GM12878 (cell line): Measurements from ENCODE around the gene HS3ST6.

Source experiments
- CTCF ChIP-seq, 3 experiments: IDR thresholded peaks in 2 of 3; conservative IDR thresholded peaks in 1 of 3; 2 replicates each; pipeline ENCODE4 v1.5.1; 2011; ENCODE audit warnings: low read depth in 3 of 3, low read length in 3 of 3, mild to moderate bottlenecking in 3 of 3, control low read depth in 2 of 3, moderate library complexity in 2 of 3, inconsistent platforms in 1 of 3, mixed read lengths in 1 of 3; ENCODE audit not compliant: control insufficient read depth in 2 of 3, insufficient read depth in 1 of 3; ENCODE audit errors: extremely low read depth in 1 of 3
- ESRRA ChIP-seq: IDR thresholded peaks from 2 replicates; pipeline ENCODE4 v1.6.1; 2012; ENCODE audit warnings: mild to moderate bottlenecking, low read length, improper control_type of control experiment
- ETV6 ChIP-seq, 2 experiments: fragments of 450-650 bp in 1 of 2; IDR thresholded peaks in 1 of 2; conservative IDR thresholded peaks in 1 of 2; 2 replicates each; pipeline ENCODE4 v1.6.1; 2014; ENCODE audit warnings: antibody characterized with exemption in 1 of 2, borderline replicate concordance in 1 of 2, low read depth in 1 of 2, mild to moderate bottlenecking in 1 of 2, moderate library complexity in 1 of 2
- EZH2 ChIP-seq: IDR thresholded peaks from 2 replicates; pipeline ENCODE4 v1.6.1; 2012; ENCODE audit warnings: low read depth, mild to moderate bottlenecking, control low read depth, inconsistent platforms, low read length, borderline replicate concordance; ENCODE audit not compliant: control insufficient read depth
- IRF3 ChIP-seq: fragments of 450-650 bp; IDR thresholded peaks from 2 replicates; pipeline ENCODE4 v1.6.1; 2014; ENCODE audit warnings: mild to moderate bottlenecking
- MAX ChIP-seq: IDR thresholded peaks from 2 replicates; pipeline ENCODE4 v1.6.1; 2012; ENCODE audit warnings: low read depth, low read length, improper control_type of control experiment
- MTA3 ChIP-seq: IDR thresholded peaks from 2 replicates; pipeline ENCODE4 v1.6.1; 2012; ENCODE audit warnings: low read length, inconsistent platforms, borderline replicate concordance
- PML ChIP-seq: IDR thresholded peaks from 2 replicates; pipeline ENCODE4 v1.6.1; 2012; ENCODE audit warnings: low read length, inconsistent platforms
- POLR2A ChIP-seq: IDR thresholded peaks from 2 replicates; pipeline ENCODE4 v1.6.1; 2011; ENCODE audit warnings: low read depth, mild to moderate bottlenecking, low read length
- SREBF2 ChIP-seq: IDR thresholded peaks from 2 replicates; pipeline ENCODE4 v1.6.1; 2012; ENCODE audit warnings: mild to moderate bottlenecking, low read length
- SUZ12 ChIP-seq: fragments of 200-600 bp; sonication (generic); IDR thresholded peaks from one replicate; pipeline ENCODE4 v1.6.1; 2018; ENCODE audit warnings: antibody characterized with exemption, mild to moderate bottlenecking; ENCODE audit not compliant: unreplicated experiment
- TCF7 ChIP-seq: IDR thresholded peaks from 2 replicates; pipeline ENCODE4 v1.6.1; 2014; ENCODE audit warnings: antibody characterized with exemption, borderline replicate concordance
- ZBTB40 ChIP-seq: fragments of 450-650 bp; IDR thresholded peaks from 2 replicates; pipeline ENCODE4 v1.6.1; 2016; ENCODE audit warnings: mild to moderate bottlenecking, moderate library complexity, borderline replicate concordance

- TF ChIP-seq MTA3 (no peak), EZH2 (no peak), SUZ12 (no peak), ESRRA (no peak), PML (no peak), ZBTB40 (no peak), CTCF (IDR thresholded peaks at IDR 0.05 in 2 of 3, conservative IDR thresholded peaks at IDR 0.05 in 1 of 3; ENCODE audit: control insufficient read depth in 2 of 3, extremely low read depth in 1 of 3, insufficient read depth in 1 of 3, low read depth in 3 of 3, low read length in 3 of 3) (no peak), MAX (no peak), SREBF2 (no peak), ETV6 (conservative IDR thresholded peaks at IDR 0.05 in 1 of 2, IDR thresholded peaks at IDR 0.05 in 1 of 2; ENCODE audit: borderline replicate concordance in 1 of 2, low read depth in 1 of 2) (no peak), POLR2A (no peak), TCF7 (no peak), IRF3 (no peak)
Observed at GRCh38 chr16:1933097-1933661, 15.0 kb upstream of the HS3ST6 start.
